Type B pancreatic cell (in vitro differentiated cells): Measurements from ENCODE around the gene TRIM9. TPM values are rescaled to one million over a fixed set of nuclear protein-coding genes. Genes with fewer than 3 reads are reported as not detected.
A peak's percentile ranks its signal among the peaks of the same experiment; 100 is the strongest.

ENCODE experiments used
- DNase-seq: peaks from one replicate; pipeline ENCODE4 v3.0.0; 2021; ENCODE audit warnings: mixed read lengths; ENCODE audit not compliant: unreplicated experiment; ENCODE audit errors: extremely low spot score
- H3K27ac Mint-ChIP-seq: 2 replicates; pipeline ENCODE4 v1.8.0; 2021; ENCODE audit warnings: mild to moderate bottlenecking, mixed read lengths
- H3K27me3 Mint-ChIP-seq: 2 replicates; pipeline ENCODE4 v1.8.0; 2021; ENCODE audit warnings: mixed read lengths
- H3K36me3 Mint-ChIP-seq: 2 replicates; pipeline ENCODE4 v1.8.0; 2021; ENCODE audit warnings: mixed read lengths
- H3K4me1 Mint-ChIP-seq: one replicate; pipeline ENCODE4 v1.8.0; 2021; ENCODE audit warnings: mixed read lengths; ENCODE audit not compliant: unreplicated experiment
- H3K4me3 Mint-ChIP-seq: 2 replicates; pipeline ENCODE4 v1.8.0; 2021; ENCODE audit warnings: mild to moderate bottlenecking, mixed read lengths
- H3K9me3 Mint-ChIP-seq: 2 replicates; pipeline ENCODE4 v1.8.0; 2021; ENCODE audit warnings: mixed read lengths
- CTCF ChIP-seq: fragments of 200-600 bp; sonication (generic); conservative IDR thresholded peaks from 2 replicates; pipeline ENCODE4 v1.5.0; 2021; ENCODE audit warnings: antibody characterized with exemption, mild to moderate bottlenecking
- total RNA-seq: library from RNA; stranded (reverse); gene quantifications from 2 replicates; pipeline ENCODE4 v1.2.1, GENCODE V29; 2021; ENCODE audit warnings: low replicate concordance

TRIM9 gene
- total RNA-seq, 1 donor from 2014 or later = 3.7 TPM

GRCh38 chr14:51068268-51068667 lies 26.6 kb downstream of the TRIM9 start:
- peaks cover 3% of the 10 kb centered on the region for H3K27me3 Mint-ChIP-seq
- no peak overlapping the region for H3K4me3 Mint-ChIP-seq
- TF ChIP-seq CTCF = no peak
- H3K27ac Mint-ChIP-seq = no peak overlapping the region
- no peaks in the 10 kb centered on the region for H3K36me3 Mint-ChIP-seq
- no peak for DNase-seq
- peaks cover 4% of the 10 kb centered on the region for H3K9me3 Mint-ChIP-seq
- no peaks in the 10 kb centered on the region for H3K4me1 Mint-ChIP-seq

- Mint-ChIP-seq H3K36me3 (peaks cover under 1% of the 10 kb centered on the region), H3K4me3 (no peak overlapping the region), H3K27ac (no peak overlapping the region), H3K9me3 (peaks cover 7% of the 10 kb centered on the region), H3K27me3 (peaks cover 3% of the 10 kb centered on the region), H3K4me1 (no peaks in the 10 kb centered on the region)
- no peak for TF ChIP-seq CTCF
- DNase-seq = no peak
Observed at GRCh38 chr14:51067295-51067694, 27.6 kb downstream of the TRIM9 start.

GRCh38 chr14:51066576-51066975 lies 28.3 kb downstream of the TRIM9 start:
- no peak for DNase-seq
- H3K27ac Mint-ChIP-seq = no peak overlapping the region
- H3K27me3 Mint-ChIP-seq = peaks cover 3% of the 10 kb centered on the region
- peaks cover 10% of the 10 kb centered on the region for H3K9me3 Mint-ChIP-seq
- H3K4me1 Mint-ChIP-seq = no peaks in the 10 kb centered on the region
- peaks cover 3% of the 10 kb centered on the region for H3K36me3 Mint-ChIP-seq
- no peak for TF ChIP-seq CTCF
- no peak overlapping the region for H3K4me3 Mint-ChIP-seq

- H3K27ac Mint-ChIP-seq = peak overlapping the region; percentile 41
- DNase-seq = no peak
Observed at GRCh38 chr14:51059032-51059431, 35.9 kb downstream of the TRIM9 start.

GRCh38 chr14:51058382-51058781 lies 36.5 kb downstream of the TRIM9 start:
- no peak for TF ChIP-seq CTCF
- H3K9me3 Mint-ChIP-seq = peaks cover 7% of the 10 kb centered on the region
- peaks cover 3% of the 10 kb centered on the region for H3K36me3 Mint-ChIP-seq
- H3K27me3 Mint-ChIP-seq = no peaks in the 10 kb centered on the region
- no peak overlapping the region for H3K4me3 Mint-ChIP-seq
- no peak overlapping the region for H3K27ac Mint-ChIP-seq
- peaks cover 6% of the 10 kb centered on the region for H3K4me1 Mint-ChIP-seq
- DNase-seq = no peak

More at GRCh38 chr14:51059032-51059431, 35.9 kb downstream of the TRIM9 start:
- peaks cover 3% of the 10 kb centered on the region for H3K36me3 Mint-ChIP-seq
- H3K9me3 Mint-ChIP-seq = peaks cover 7% of the 10 kb centered on the region
- TF ChIP-seq CTCF = no peak
- H3K4me1 Mint-ChIP-seq = peaks cover 6% of the 10 kb centered on the region
- H3K27me3 Mint-ChIP-seq = no peaks in the 10 kb centered on the region
- H3K4me3 Mint-ChIP-seq = no peak overlapping the region

- no peak for TF ChIP-seq CTCF
- H3K4me1 Mint-ChIP-seq = peaks cover 6% of the 10 kb centered on the region
- no peaks in the 10 kb centered on the region for H3K36me3 Mint-ChIP-seq
- no peak for DNase-seq
- no peaks in the 10 kb centered on the region for H3K9me3 Mint-ChIP-seq
- H3K27ac Mint-ChIP-seq = no peak overlapping the region
- H3K27me3 Mint-ChIP-seq = no peaks in the 10 kb centered on the region
- H3K4me3 Mint-ChIP-seq = no peak overlapping the region
Observed at GRCh38 chr14:51056421-51056820, 38.5 kb downstream of the TRIM9 start.
